Stimulated activated naive CD8-positive, alpha-beta T cell treated with anti-CD3 and anti-CD28 coated beads, Interleukin-15, Interleukin-2, amounts not matched to agents 100 ng/mL and 50 ng/mL, for 24 hours (primary cell): ENCODE results near the gene SYT2.

Source experiments
- H3K27ac Mint-ChIP-seq: one replicate; pipeline ENCODE4 v1.8.0; 2021; ENCODE audit warnings: mild to moderate bottlenecking, mixed read lengths
- H3K27me3 Mint-ChIP-seq: one replicate; pipeline ENCODE4 v1.8.0; 2021; ENCODE audit warnings: mixed read lengths
- H3K36me3 Mint-ChIP-seq: one replicate; pipeline ENCODE4 v1.8.0; 2021; ENCODE audit warnings: low read depth, mixed read lengths
- H3K4me1 Mint-ChIP-seq: one replicate; pipeline ENCODE4 v1.8.0; 2021; ENCODE audit warnings: low read depth, mixed read lengths
- H3K4me3 Mint-ChIP-seq: one replicate; pipeline ENCODE4 v1.8.0; 2021; ENCODE audit warnings: mild to moderate bottlenecking, mixed read lengths
- H3K9me3 Mint-ChIP-seq: one replicate; pipeline ENCODE4 v1.8.0; 2021; ENCODE audit warnings: mixed read lengths

The SYT2 gene

GRCh38 chr1:202673531-202673930 is 36.7 kb downstream of the SYT2 start:
- H3K36me3 Mint-ChIP-seq = no peaks in the 10 kb centered on the region
- H3K4me1 Mint-ChIP-seq = no peaks in the 10 kb centered on the region
- H3K27ac Mint-ChIP-seq = no peak overlapping the region
- H3K27me3 Mint-ChIP-seq = peaks cover 16% of the 10 kb centered on the region
- peaks cover 11% of the 10 kb centered on the region for H3K9me3 Mint-ChIP-seq
- no peak overlapping the region for H3K4me3 Mint-ChIP-seq

GRCh38 chr1:202671399-202671798 is 38.9 kb downstream of the SYT2 start:
- H3K4me1 Mint-ChIP-seq = no peaks in the 10 kb centered on the region
- no peak overlapping the region for H3K27ac Mint-ChIP-seq
- no peak overlapping the region for H3K4me3 Mint-ChIP-seq
- H3K9me3 Mint-ChIP-seq = peaks cover 4% of the 10 kb centered on the region
- no peaks in the 10 kb centered on the region for H3K36me3 Mint-ChIP-seq
- H3K27me3 Mint-ChIP-seq = peaks cover 7% of the 10 kb centered on the region

GRCh38 chr1:202665417-202665816 is 44.8 kb downstream of the SYT2 start:
- H3K27me3 Mint-ChIP-seq = peaks cover 28% of the 10 kb centered on the region
- no peaks in the 10 kb centered on the region for H3K36me3 Mint-ChIP-seq

GRCh38 chr1:202664083-202664482 is 46.2 kb downstream of the SYT2 start:
- no peak overlapping the region for H3K4me3 Mint-ChIP-seq
- no peaks in the 10 kb centered on the region for H3K36me3 Mint-ChIP-seq
- peaks cover 30% of the 10 kb centered on the region for H3K27me3 Mint-ChIP-seq
- no peaks in the 10 kb centered on the region for H3K9me3 Mint-ChIP-seq
- H3K27ac Mint-ChIP-seq = no peak overlapping the region
- H3K4me1 Mint-ChIP-seq = no peaks in the 10 kb centered on the region

More at GRCh38 chr1:202665417-202665816, 44.8 kb downstream of the SYT2 start:
- no peak overlapping the region for H3K4me3 Mint-ChIP-seq
- no peaks in the 10 kb centered on the region for H3K9me3 Mint-ChIP-seq
- H3K27ac Mint-ChIP-seq = no peak overlapping the region
- no peaks in the 10 kb centered on the region for H3K4me1 Mint-ChIP-seq

- Mint-ChIP-seq H3K9me3 (no peaks in the 10 kb centered on the region), H3K27ac (no peak overlapping the region), H3K36me3 (no peaks in the 10 kb centered on the region), H3K27me3 (peaks cover 35% of the 10 kb centered on the region), H3K4me3 (no peak overlapping the region), H3K4me1 (no peaks in the 10 kb centered on the region)
Measured at GRCh38 chr1:202663131-202663530, 47.1 kb downstream of the SYT2 start.

DNA sequence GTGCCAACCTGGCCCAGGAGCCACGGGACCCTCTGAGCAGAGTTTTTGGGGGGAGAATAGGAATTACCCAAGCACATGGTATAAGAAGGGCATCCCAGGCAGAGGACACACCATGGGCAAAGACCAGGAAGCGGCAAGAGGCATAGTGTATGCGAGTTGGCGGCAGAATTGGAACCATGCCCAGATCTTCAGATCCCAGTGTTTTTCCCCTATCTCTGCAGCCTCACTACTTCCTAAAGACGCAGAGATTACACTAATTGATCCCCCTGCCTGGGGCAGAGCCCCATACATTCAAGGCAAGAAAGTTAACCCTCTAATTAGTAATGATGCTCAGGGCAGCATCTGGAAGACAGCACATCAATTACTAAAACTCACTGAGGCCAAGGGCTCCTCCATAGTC is 48.2 kb downstream of the SYT2 start:
- no peak overlapping the region for H3K27ac Mint-ChIP-seq
- H3K9me3 Mint-ChIP-seq = no peaks in the 10 kb centered on the region
- H3K4me1 Mint-ChIP-seq = no peaks in the 10 kb centered on the region
- no peak overlapping the region for H3K4me3 Mint-ChIP-seq
- H3K36me3 Mint-ChIP-seq = no peaks in the 10 kb centered on the region
- H3K27me3 Mint-ChIP-seq = peaks cover 38% of the 10 kb centered on the region

GRCh38 chr1:202661136-202661845 is 49.0 kb downstream of the SYT2 start:
- H3K4me1 Mint-ChIP-seq = no peaks in the 10 kb centered on the region
- no peak overlapping the region for H3K4me3 Mint-ChIP-seq
- no peaks in the 10 kb centered on the region for H3K9me3 Mint-ChIP-seq
- H3K27ac Mint-ChIP-seq = no peak overlapping the region
- no peaks in the 10 kb centered on the region for H3K36me3 Mint-ChIP-seq
- peaks cover 43% of the 10 kb centered on the region for H3K27me3 Mint-ChIP-seq

GRCh38 chr1:202659974-202660373 is 50.3 kb downstream of the SYT2 start:
- Mint-ChIP-seq H3K27ac (no peak overlapping the region), H3K36me3 (no peaks in the 10 kb centered on the region), H3K4me1 (no peaks in the 10 kb centered on the region), H3K4me3 (no peak overlapping the region), H3K27me3 (peaks cover 43% of the 10 kb centered on the region), H3K9me3 (no peaks in the 10 kb centered on the region)

GRCh38 chr1:202659541-202659940 is 50.7 kb downstream of the SYT2 start:
- H3K27me3 Mint-ChIP-seq = peaks cover 45% of the 10 kb centered on the region
- H3K4me1 Mint-ChIP-seq = no peaks in the 10 kb centered on the region
- no peak overlapping the region for H3K27ac Mint-ChIP-seq
- H3K4me3 Mint-ChIP-seq = no peak overlapping the region
- H3K9me3 Mint-ChIP-seq = no peaks in the 10 kb centered on the region
- no peaks in the 10 kb centered on the region for H3K36me3 Mint-ChIP-seq

DNA sequence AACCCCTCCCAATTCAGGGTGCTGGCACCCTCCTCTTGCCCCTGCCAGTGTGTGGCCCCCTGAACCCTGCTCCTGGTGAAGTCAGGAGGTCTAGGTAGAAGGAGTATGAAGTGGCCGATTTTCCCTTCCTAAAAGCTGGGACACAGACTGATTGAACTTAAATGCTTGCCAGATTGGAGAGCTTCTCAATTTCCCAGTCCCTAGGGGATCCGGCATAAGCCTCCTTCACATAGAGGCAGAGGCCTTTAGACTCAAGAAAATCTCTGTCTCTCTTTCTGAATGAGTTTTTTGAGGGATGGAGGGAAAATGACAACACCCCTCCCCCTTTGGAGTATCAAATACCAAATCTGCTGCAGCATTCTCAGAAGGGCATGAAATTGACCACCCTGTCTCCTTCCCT is 51.5 kb downstream of the SYT2 start:
- Mint-ChIP-seq H3K27ac (no peak overlapping the region), H3K4me3 (no peak overlapping the region), H3K9me3 (no peaks in the 10 kb centered on the region), H3K4me1 (no peaks in the 10 kb centered on the region), H3K27me3 (peaks cover 42% of the 10 kb centered on the region), H3K36me3 (no peaks in the 10 kb centered on the region)

- no peak overlapping the region for H3K4me3 Mint-ChIP-seq
- no peaks in the 10 kb centered on the region for H3K36me3 Mint-ChIP-seq
- peaks cover 37% of the 10 kb centered on the region for H3K27me3 Mint-ChIP-seq
- H3K9me3 Mint-ChIP-seq = no peaks in the 10 kb centered on the region
- H3K27ac Mint-ChIP-seq = no peak overlapping the region
- no peaks in the 10 kb centered on the region for H3K4me1 Mint-ChIP-seq
Measured at GRCh38 chr1:202658251-202658759, 51.9 kb downstream of the SYT2 start.

DNA sequence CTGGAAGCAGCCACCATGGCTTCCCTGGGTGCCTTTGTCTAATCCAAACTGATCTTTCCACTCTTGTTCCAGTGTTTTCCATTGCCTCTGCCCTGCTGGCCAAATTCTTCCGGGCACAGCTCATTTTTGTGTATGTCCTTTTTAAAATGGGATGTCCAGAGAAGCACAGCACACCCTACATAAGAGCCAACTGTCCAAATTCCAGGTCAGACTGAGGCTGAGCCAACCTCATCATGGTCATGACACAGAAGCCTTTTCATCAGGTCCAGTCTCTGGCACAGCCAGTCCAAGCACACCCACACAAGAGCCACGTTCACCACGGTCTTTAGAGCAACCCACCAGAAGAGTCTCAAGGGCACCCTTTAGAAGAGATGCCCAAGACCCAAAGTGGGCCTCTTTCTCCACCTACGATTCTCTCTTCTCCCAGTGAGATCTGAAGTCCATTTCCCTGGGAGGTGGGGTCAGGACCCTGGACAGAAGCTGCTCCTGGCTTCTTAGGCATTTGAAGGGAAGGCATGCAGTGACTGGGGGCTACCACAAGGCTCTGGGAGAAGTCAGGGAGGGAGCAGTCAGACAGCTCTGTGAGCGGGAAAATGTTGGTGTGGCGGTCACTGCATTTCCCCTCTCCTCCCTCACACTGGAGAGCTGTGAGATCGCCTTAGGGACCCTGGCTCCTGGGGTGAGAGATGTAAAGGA is 53.2 kb downstream of the SYT2 start:
- H3K27ac Mint-ChIP-seq = no peak overlapping the region
- no peaks in the 10 kb centered on the region for H3K4me1 Mint-ChIP-seq
- H3K9me3 Mint-ChIP-seq = no peaks in the 10 kb centered on the region
- H3K4me3 Mint-ChIP-seq = no peak overlapping the region
- no peaks in the 10 kb centered on the region for H3K36me3 Mint-ChIP-seq
- peaks cover 34% of the 10 kb centered on the region for H3K27me3 Mint-ChIP-seq

DNA sequence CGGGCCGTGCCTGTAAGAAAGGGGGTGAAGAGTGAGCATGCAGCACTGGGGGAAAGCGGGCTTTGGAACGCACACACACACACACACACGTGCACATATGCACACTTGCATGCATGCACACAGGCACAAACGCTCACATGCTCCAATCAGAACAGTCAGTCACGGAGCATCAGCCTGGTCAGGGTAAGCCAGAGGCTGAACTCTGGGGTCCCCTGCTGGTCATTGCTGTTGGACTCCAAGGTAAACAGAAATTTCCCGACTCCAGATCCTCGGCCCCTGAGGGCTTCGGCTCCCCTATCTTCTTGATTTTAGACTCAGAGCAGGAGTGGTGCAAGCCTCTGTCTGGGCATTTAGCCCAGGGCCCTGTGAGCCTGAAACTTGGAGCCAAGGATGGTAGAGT is 54.2 kb downstream of the SYT2 start:
- H3K36me3 Mint-ChIP-seq = no peaks in the 10 kb centered on the region
- no peak overlapping the region for H3K27ac Mint-ChIP-seq
- H3K27me3 Mint-ChIP-seq = peaks cover 32% of the 10 kb centered on the region
- H3K4me1 Mint-ChIP-seq = no peaks in the 10 kb centered on the region
- H3K4me3 Mint-ChIP-seq = no peak overlapping the region
- no peaks in the 10 kb centered on the region for H3K9me3 Mint-ChIP-seq

GRCh38 chr1:202654079-202654478 is 56.2 kb downstream of the SYT2 start:
- no peak overlapping the region for H3K27ac Mint-ChIP-seq

GRCh38 chr1:202649553-202650392 is 60.5 kb downstream of the SYT2 start:
- Mint-ChIP-seq H3K4me3 (no peak overlapping the region), H3K36me3 (no peaks in the 10 kb centered on the region), H3K27me3 (peaks cover 50% of the 10 kb centered on the region), H3K4me1 (peaks cover 2% of the 10 kb centered on the region), H3K27ac (no peak overlapping the region), H3K9me3 (no peaks in the 10 kb centered on the region)

More at GRCh38 chr1:202654079-202654478, 56.2 kb downstream of the SYT2 start:
- Mint-ChIP-seq H3K36me3 (no peaks in the 10 kb centered on the region), H3K27me3 (peaks cover 36% of the 10 kb centered on the region), H3K9me3 (no peaks in the 10 kb centered on the region), H3K4me3 (no peak overlapping the region), H3K4me1 (no peaks in the 10 kb centered on the region)
